Measurements from ENCODE around the gene CABYR.

The CABYR gene

GRCh38 chr18:24126155-24126961, 12.5 kb upstream of the CABYR start:
- no peak for TF ChIP-seq CREB1 (IDR thresholded peaks at IDR 0.05; ENCODE audit: low read depth)
- TF ChIP-seq FOXM1 (IDR thresholded peaks at IDR 0.05; ENCODE audit: borderline replicate concordance, low read depth) = no peak
- TF ChIP-seq, protein P1, sequence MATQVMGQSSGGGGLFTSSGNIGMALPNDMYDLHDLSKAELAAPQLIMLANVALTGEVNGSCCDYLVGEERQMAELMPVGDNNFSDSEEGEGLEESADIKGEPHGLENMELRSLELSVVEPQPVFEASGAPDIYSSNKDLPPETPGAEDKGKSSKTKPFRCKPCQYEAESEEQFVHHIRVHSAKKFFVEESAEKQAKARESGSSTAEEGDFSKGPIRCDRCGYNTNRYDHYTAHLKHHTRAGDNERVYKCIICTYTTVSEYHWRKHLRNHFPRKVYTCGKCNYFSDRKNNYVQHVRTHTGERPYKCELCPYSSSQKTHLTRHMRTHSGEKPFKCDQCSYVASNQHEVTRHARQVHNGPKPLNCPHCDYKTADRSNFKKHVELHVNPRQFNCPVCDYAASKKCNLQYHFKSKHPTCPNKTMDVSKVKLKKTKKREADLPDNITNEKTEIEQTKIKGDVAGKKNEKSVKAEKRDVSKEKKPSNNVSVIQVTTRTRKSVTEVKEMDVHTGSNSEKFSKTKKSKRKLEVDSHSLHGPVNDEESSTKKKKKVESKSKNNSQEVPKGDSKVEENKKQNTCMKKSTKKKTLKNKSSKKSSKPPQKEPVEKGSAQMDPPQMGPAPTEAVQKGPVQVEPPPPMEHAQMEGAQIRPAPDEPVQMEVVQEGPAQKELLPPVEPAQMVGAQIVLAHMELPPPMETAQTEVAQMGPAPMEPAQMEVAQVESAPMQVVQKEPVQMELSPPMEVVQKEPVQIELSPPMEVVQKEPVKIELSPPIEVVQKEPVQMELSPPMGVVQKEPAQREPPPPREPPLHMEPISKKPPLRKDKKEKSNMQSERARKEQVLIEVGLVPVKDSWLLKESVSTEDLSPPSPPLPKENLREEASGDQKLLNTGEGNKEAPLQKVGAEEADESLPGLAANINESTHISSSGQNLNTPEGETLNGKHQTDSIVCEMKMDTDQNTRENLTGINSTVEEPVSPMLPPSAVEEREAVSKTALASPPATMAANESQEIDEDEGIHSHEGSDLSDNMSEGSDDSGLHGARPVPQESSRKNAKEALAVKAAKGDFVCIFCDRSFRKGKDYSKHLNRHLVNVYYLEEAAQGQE (IDR thresholded peaks at IDR 0.05; ENCODE audit: low read depth) = no peak
- TF ChIP-seq TAF1 (IDR thresholded peaks at IDR 0.05; ENCODE audit: low read depth) = no peak
- TF ChIP-seq, protein P2, sequence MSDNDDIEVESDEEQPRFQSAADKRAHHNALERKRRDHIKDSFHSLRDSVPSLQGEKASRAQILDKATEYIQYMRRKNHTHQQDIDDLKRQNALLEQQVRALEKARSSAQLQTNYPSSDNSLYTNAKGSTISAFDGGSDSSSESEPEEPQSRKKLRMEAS (IDR thresholded peaks at IDR 0.05) = no peak
- TF ChIP-seq NFIC (IDR thresholded peaks at IDR 0.05) = no peak
- no peak for TF ChIP-seq USF1 (IDR thresholded peaks at IDR 0.05)
- TF ChIP-seq ZBTB7A (IDR thresholded peaks at IDR 0.05; ENCODE audit: low read depth) = no peak
- no peak for TF ChIP-seq YY1 (IDR thresholded peaks at IDR 0.05; ENCODE audit: low read depth)
- no peak for TF ChIP-seq TEAD4 (IDR thresholded peaks at IDR 0.05)
- no peak for TF ChIP-seq CEBPB (IDR thresholded peaks at IDR 0.05)
- TF ChIP-seq TCF12 (IDR thresholded peaks at IDR 0.05; ENCODE audit: low read depth) = no peak
- TF ChIP-seq RAD21 (IDR thresholded peaks at IDR 0.05; ENCODE audit: low read depth) = no peak
- TF ChIP-seq EP300 (IDR thresholded peaks at IDR 0.05; ENCODE audit: borderline replicate concordance) = no peak

GRCh38 chr18:24127735-24128134, 11.1 kb upstream of the CABYR start:
- TF ChIP-seq ZBTB7A (IDR thresholded peaks at IDR 0.05; ENCODE audit: low read depth) (no peak), EP300 (IDR thresholded peaks at IDR 0.05; ENCODE audit: borderline replicate concordance) (no peak)

DNA sequence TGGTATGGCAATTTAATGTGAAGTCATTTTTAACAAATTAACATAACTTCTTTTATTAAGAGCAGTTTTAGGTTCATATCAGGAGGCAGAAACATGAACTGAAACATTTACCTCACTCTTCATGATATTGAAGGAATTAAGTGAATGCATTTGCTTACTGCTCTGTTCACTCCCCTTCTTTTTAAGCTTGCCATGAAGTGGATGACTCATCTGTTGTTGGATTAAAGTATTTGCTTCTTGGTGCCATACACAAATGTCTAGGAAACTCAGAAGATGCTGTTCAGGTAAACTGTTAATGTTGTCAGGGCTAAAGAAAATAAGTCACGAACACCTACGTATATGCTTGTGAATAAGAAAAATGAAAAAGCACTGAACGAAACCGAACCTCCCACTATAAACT, 10.2 kb upstream of the CABYR start:
- TF ChIP-seq NFIC (IDR thresholded peaks at IDR 0.05) (no peak), TCF12 (IDR thresholded peaks at IDR 0.05; ENCODE audit: low read depth) (no peak), CEBPB (IDR thresholded peaks at IDR 0.05) (no peak), EP300 (IDR thresholded peaks at IDR 0.05; ENCODE audit: borderline replicate concordance) (no peak), USF1 (IDR thresholded peaks at IDR 0.05) (no peak), TAF1 (IDR thresholded peaks at IDR 0.05; ENCODE audit: low read depth) (no peak), ZBTB7A (IDR thresholded peaks at IDR 0.05; ENCODE audit: low read depth) (no peak), TEAD4 (IDR thresholded peaks at IDR 0.05) (no peak), RAD21 (IDR thresholded peaks at IDR 0.05; ENCODE audit: low read depth) (no peak), EGR1 (IDR thresholded peaks at IDR 0.05) (no peak), YY1 (IDR thresholded peaks at IDR 0.05; ENCODE audit: low read depth) (no peak), CREB1 (IDR thresholded peaks at IDR 0.05; ENCODE audit: low read depth) (no peak), FOXM1 (IDR thresholded peaks at IDR 0.05; ENCODE audit: borderline replicate concordance, low read depth) (no peak)
- TF ChIP-seq, protein P1 (IDR thresholded peaks at IDR 0.05; ENCODE audit: low read depth) = no peak
- TF ChIP-seq, protein P2 (IDR thresholded peaks at IDR 0.05) = no peak

DNA sequence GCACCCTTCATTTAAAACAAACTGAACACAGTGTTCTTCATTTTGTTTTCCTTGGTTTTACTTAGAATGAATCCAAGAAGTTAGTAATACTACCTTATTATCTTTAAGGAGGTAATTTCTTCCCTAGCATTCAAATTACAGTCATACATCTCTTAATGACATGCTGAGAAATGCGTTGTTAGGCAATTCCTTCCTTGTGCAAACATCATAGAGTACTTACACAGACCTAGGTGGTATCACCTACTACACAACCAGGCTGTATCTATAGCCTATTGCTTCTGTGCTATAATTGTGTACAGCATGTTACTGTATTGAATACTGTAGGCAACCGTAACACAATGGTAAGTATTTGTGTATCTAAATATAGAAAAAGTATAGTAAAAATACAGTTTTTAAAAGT, 8.4 kb upstream of the CABYR start:
- TF ChIP-seq RAD21 (IDR thresholded peaks at IDR 0.05; ENCODE audit: low read depth) (no peak), YY1 (IDR thresholded peaks at IDR 0.05; ENCODE audit: low read depth) (no peak), NFIC (IDR thresholded peaks at IDR 0.05) (no peak), EGR1 (IDR thresholded peaks at IDR 0.05) (no peak), ZBTB7A (IDR thresholded peaks at IDR 0.05; ENCODE audit: low read depth) (no peak), TEAD4 (IDR thresholded peaks at IDR 0.05) (no peak), USF1 (IDR thresholded peaks at IDR 0.05) (no peak), EP300 (IDR thresholded peaks at IDR 0.05; ENCODE audit: borderline replicate concordance) (no peak), FOXM1 (IDR thresholded peaks at IDR 0.05; ENCODE audit: borderline replicate concordance, low read depth) (no peak), TAF1 (IDR thresholded peaks at IDR 0.05; ENCODE audit: low read depth) (no peak), CREB1 (IDR thresholded peaks at IDR 0.05; ENCODE audit: low read depth) (no peak), TCF12 (IDR thresholded peaks at IDR 0.05; ENCODE audit: low read depth) (no peak), CEBPB (IDR thresholded peaks at IDR 0.05) (no peak)
- TF ChIP-seq, protein P1 (IDR thresholded peaks at IDR 0.05; ENCODE audit: low read depth) = no peak
- TF ChIP-seq, protein P2 (IDR thresholded peaks at IDR 0.05) = no peak

Data from Ishikawa (cell line).